Adrenal gland (tissue), 12 donors: ENCODE results near the gene ADGRB3. TPM values are rescaled to one million over a fixed set of nuclear protein-coding genes. Genes with fewer than 3 reads are reported as not detected.
"Not testable (repeated sequence)": the region's sequence is repeated elsewhere in the genome, so short reads cannot be mapped to it uniquely, and the experiment has no call there.

Experiments
- DNase-seq, 7 donors: peaks; one replicate each; pipeline ENCODE4 v3.0.0-alpha.2; 2019 to 2020
- H3K27ac ChIP-seq, 5 donors: fragments of 200-600 bp; sonication (generic) in 4 of 5; 1 replicate in 3 of 5; 2 replicates in 2 of 5; pipeline versions ENCODE4 v1.5.1 to v1.8.0; 2016 to 2020; ENCODE audit warnings: mild to moderate bottlenecking in 1 of 5
- H3K27me3 ChIP-seq: fragments of 200-600 bp; 2 replicates; pipeline ENCODE4 v1.8.0; 2021
- H3K36me3 ChIP-seq, 2 donors: fragments of 200-600 bp; replicated peaks in 1 of 2; 1 replicate in 1 of 2; 2 replicates in 1 of 2; pipeline versions ENCODE4 v1.5.1 to v1.8.0; 2018 to 2022
- H3K4me1 ChIP-seq, 2 donors: fragments of 200-600 bp; replicated peaks in 1 of 2; 1 replicate in 1 of 2; 2 replicates in 1 of 2; pipeline versions ENCODE4 v1.5.1 to v1.8.0; 2018 to 2021
- H3K4me3 ChIP-seq, 4 donors: fragments of 200-600 bp; sonication (generic) in 3 of 4; one replicate each; pipeline ENCODE4 v1.5.1; 2016 to 2018
- H3K9me3 ChIP-seq, 3 donors: fragments of 200-600 bp; sonication (generic) in 1 of 3; replicated peaks in 1 of 3; 1 replicate in 2 of 3; 2 replicates in 1 of 3; pipeline versions ENCODE4 v1.5.1 to v1.8.0; 2016 to 2021
- CTCF ChIP-seq, 6 experiments: fragments of 450-650 bp in 4 of 6; fragments of 200-600 bp in 2 of 6; sonication (generic) in 1 of 6; IDR thresholded peaks; 1 replicate in 5 of 6; 2 replicates in 1 of 6; pipeline versions ENCODE4 v1.5.1 to v1.8.0; 2016 to 2021; ENCODE audit warnings: antibody characterized with exemption in 6 of 6, mild to moderate bottlenecking in 2 of 6, moderate library complexity in 1 of 6
- POLR2A ChIP-seq, 2 donors: fragments of 450-650 bp; IDR thresholded peaks; one replicate each; pipeline ENCODE4 v1.6.1; 2017; ENCODE audit warnings: antibody characterized with exemption in 2 of 2, mild to moderate bottlenecking in 2 of 2, moderate library complexity in 1 of 2
- WGBS, 4 donors: extraction: QIAGEN DNeasy Blood & Tissue Kit in 2 of 4; methylation state at CpG; one replicate each; pipeline versions ENCODE4 v1.1.5 to v1.1.7; 2013 to 2017; 5-methylcytosine and 5-hydroxymethylcytosine counted together
- intact Hi-C, 2 donors: fragments of 100-400 bp; cut with DNase I; formaldehyde crosslinking; loops; one replicate each; pipeline versions ENCODE4 v1.14.1 to v1.15.0; 2022 to 2023
- polyA plus RNA-seq, 3 donors: library from polyadenylated mRNA; stranded (reverse); fragments of 200-250 nt in 2 of 3; fragments of 350-450 nt in 1 of 3; fragmentation: Illumina TruSeq in 1 of 3; extraction: RNeasy Lipid Tissue Mini Kit (QIAGEN cat#74804) in 1 of 3; gene quantifications; one replicate each; pipeline ENCODE4 v1.2.3, GENCODE V29; 2013 to 2014
- total RNA-seq, 9 donors: library from RNA; depleted of rRNA in 4 of 9; stranded (reverse); fragments of >200 nt in 4 of 9; fragments of 120-200 nt in 1 of 9; fragmentation: NEBNext Ultra II Directional in 1 of 9; extraction: Animal tissue kit (Norgen Biotek cat#: 25700) in 1 of 9; gene quantifications; one replicate each; pipeline versions ENCODE4 v1.1.0 to v1.2.4, GENCODE V29; 2013 to 2023
- donor health status: healthy with polysubstance abuse.
- donor health status: Bipolar disorder and iron deficiency.
- donor health status: DM: yes; HTN: yes; CAD: no.
- donor health status: DM: no; HTN: no; CAD: no.
- donor health status: DM: no; HTN: no; CAD: no.
- donor health status: DM: yes; HTN: yes; CAD: no.

The ADGRB3 gene
- total and polyA plus RNA-seq, 12 donors = 1.3 to 9.0 (median 3.1) TPM

GRCh38 chr6:68911811-68912210 is 276.7 kb downstream of the ADGRB3 start:
- H3K27ac ChIP-seq = no peak overlapping the region

GRCh38 chr6:68912805-68913204 is 277.7 kb downstream of the ADGRB3 start:
- 93 to 96% (median 95%) methylated on average over 9 of the region's 9 CpGs for WGBS, 4 donors
- H3K4me3 ChIP-seq, H3K36me3 ChIP-seq, intact Hi-C loops, H3K9me3 ChIP-seq, H3K27me3 ChIP-seq, H3K27ac ChIP-seq, DNase-seq, H3K4me1 ChIP-seq: not testable (repeated sequence)

More at GRCh38 chr6:68911811-68912210, 276.7 kb downstream of the ADGRB3 start:
- Histone ChIP-seq H3K4me1 (no peaks in the 10 kb centered on the region), H3K4me3 (no peak overlapping the region), H3K36me3 (no peaks in the 10 kb centered on the region), H3K27me3 (no peaks in the 10 kb centered on the region), H3K9me3 (no peaks in the 10 kb centered on the region)
- no peak for DNase-seq
- no peak for TF ChIP-seq CTCF (IDR thresholded peaks at IDR 0.05)
- TF ChIP-seq POLR2A (IDR thresholded peaks at IDR 0.05) = no peak
- intact Hi-C loops = no loop called here

- 73 to 86% (median 81%) methylated on average over 2 of the region's 2 CpGs for WGBS, 4 donors
- TF ChIP-seq CTCF (IDR thresholded peaks at IDR 0.05) (no peak), POLR2A (IDR thresholded peaks at IDR 0.05) (no peak)
- no peaks in the 10 kb centered on the region for H3K9me3 ChIP-seq
- no peaks in the 10 kb centered on the region for H3K27me3 ChIP-seq
- no peaks in the 10 kb centered on the region for H3K36me3 ChIP-seq
- intact Hi-C loops = no loop called here
- no peak overlapping the region for H3K4me3 ChIP-seq
- no peak overlapping the region for H3K27ac ChIP-seq
- DNase-seq = no peak
- no peaks in the 10 kb centered on the region for H3K4me1 ChIP-seq
These were observed 280.5 kb downstream of the ADGRB3 start for GRCh38 chr6:68915586-68915985.

GRCh38 chr6:68919537-68919936 is 284.5 kb downstream of the ADGRB3 start:
- Histone ChIP-seq H3K27me3 (no peaks in the 10 kb centered on the region), H3K27ac (no peak overlapping the region), H3K4me3 (no peak overlapping the region), H3K36me3 (no peaks in the 10 kb centered on the region), H3K9me3 (no peaks in the 10 kb centered on the region), H3K4me1 (no peaks in the 10 kb centered on the region)
- intact Hi-C loops = no loop called here
- DNase-seq = no peak
- WGBS, 4 donors = 73 to 81% (median 75%) methylated on average over 3 of the region's 3 CpGs
- no peak for TF ChIP-seq CTCF (IDR thresholded peaks at IDR 0.05)
- no peak for TF ChIP-seq POLR2A (IDR thresholded peaks at IDR 0.05)

- no peaks in the 10 kb centered on the region for H3K9me3 ChIP-seq
- intact Hi-C loops = no loop called here
- DNase-seq = no peak
- no peaks in the 10 kb centered on the region for H3K4me1 ChIP-seq
- no peak overlapping the region for H3K4me3 ChIP-seq
- no peak overlapping the region for H3K27ac ChIP-seq
- TF ChIP-seq CTCF (IDR thresholded peaks at IDR 0.05) (no peak), POLR2A (IDR thresholded peaks at IDR 0.05) (no peak)
- WGBS, 4 donors = 67 to 75% (median 68%) methylated on average over 2 of the region's 2 CpGs
- H3K27me3 ChIP-seq = no peaks in the 10 kb centered on the region
- H3K36me3 ChIP-seq = no peaks in the 10 kb centered on the region
These were observed 306.3 kb downstream of the ADGRB3 start for GRCh38 chr6:68941345-68941744.
